ENCODE results near the gene MYL4.

MYL4 gene

GRCh38 chr17:47184681-47185080, 24.5 kb upstream of the MYL4 start:
- peaks cover 10 to 21% of the 10 kb centered on the region in 2 donors for H3K36me3 Mint-ChIP-seq
- H3K4me1 Mint-ChIP-seq, result peaks cover 17 to 44% of the 10 kb centered on the region in 2 donors
- no peaks in the 10 kb centered on the region for H3K9me3 Mint-ChIP-seq
- ATAC-seq (replicated peaks), result no peak
- no peak overlapping the region for H3K27ac Mint-ChIP-seq
- H3K27me3 Mint-ChIP-seq, result no peaks in the 10 kb centered on the region
- DNase-seq, result no peak
- H3K4me3 Mint-ChIP-seq, result no peak overlapping the region

DNA sequence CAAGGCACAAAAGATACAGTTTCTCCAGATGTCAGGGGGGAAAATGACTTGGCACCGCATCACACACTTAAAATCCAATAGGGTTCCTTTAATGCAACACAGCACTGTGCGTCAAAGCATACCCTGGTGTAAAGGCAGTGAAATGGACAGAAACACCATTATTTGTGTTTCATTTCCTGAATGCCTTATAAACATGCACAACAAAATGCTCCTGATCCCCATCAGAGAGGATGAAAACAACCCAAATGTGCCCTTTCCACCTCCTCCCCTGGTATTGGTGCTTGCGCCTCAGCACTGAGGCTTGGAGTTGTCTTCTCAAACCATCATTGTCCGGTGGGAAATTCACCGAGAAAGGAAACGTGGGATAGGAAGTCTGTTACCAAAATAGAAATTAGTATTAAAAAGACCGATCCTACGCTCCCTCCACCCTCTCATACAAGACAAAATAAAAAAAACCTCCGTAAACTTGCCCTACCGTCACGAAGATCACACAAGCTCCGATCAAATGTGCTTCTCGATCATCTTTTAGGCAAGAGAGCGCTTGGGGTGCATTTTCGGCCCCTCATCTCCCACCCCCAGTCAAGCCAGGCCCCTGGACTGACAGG, 20.8 kb upstream of the MYL4 start:
- ATAC-seq (replicated peaks) (peak in 1 of 2 donors; percentile 17), DNase-seq (no peak)
- peaks cover 0 to 1% of the 10 kb centered on the region in 2 donors for H3K9me3 Mint-ChIP-seq
- H3K27ac Mint-ChIP-seq, result peak overlapping the region; percentile 98
- H3K27me3 Mint-ChIP-seq, result no peaks in the 10 kb centered on the region
- H3K36me3 Mint-ChIP-seq, result peaks cover 6 to 9% of the 10 kb centered on the region in 2 donors
- peaks cover 18 to 44% of the 10 kb centered on the region in 2 donors for H3K4me1 Mint-ChIP-seq
- peak overlapping the region; percentile 94 to 98 for H3K4me3 Mint-ChIP-seq

DNA sequence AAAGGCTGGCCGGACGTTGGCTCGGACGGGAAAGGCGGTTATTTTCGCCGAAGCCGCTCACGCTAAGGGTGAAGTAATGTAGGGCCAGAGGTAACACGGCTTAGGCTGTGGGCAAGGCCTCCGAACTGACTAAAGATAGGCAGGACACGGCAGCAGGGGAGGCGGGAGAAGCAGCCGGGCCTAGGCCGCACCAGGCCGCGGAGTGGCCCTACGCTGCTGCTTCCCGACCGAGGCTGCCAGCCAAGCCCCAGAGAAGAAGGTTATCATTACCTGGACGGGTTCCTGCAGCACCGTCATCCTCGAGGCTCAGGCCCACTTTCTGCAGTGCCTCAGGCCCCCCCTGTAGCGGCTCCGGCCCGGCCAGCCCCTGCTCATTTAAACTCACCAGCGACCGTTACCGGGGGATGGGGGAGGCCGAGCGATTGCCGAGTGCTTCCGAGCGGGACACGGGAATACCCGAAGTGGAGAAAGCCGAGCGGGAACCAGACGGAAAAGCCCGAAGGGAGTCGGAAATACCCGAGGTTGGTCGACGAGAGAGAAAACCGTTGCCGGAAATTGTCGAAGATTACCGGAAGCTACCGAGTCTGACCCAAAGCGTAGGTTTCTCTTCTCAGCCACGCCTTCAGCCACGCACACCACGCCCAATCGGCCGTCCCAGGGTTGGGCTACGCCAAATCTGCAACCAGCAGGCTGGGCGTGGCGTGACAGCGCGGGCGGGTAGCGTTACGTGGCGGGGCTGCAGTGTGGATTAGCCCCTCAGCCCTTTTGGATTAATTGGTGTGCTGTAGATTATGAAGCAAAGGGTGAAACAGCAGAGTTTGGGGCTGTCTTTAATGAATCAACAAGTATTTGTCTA, 20.0 kb upstream of the MYL4 start, which contains the start of gene CDC27:
TSS of gene CDC27 (minus strand) at position 420 of the 856 bp plus-strand sequence. CDS start at position 297, 123 bp downstream.
- peak; percentile 99 for DNase-seq
- peak; percentile 90 to 93 for ATAC-seq (replicated peaks)
- peak within 1 kb of the TSS; percentile 94 to 98 for H3K4me3 Mint-ChIP-seq
- H3K4me1 Mint-ChIP-seq, result peaks cover 18 to 44% of the 10 kb centered on the region in 2 donors
- H3K36me3 Mint-ChIP-seq, result peaks cover 6 to 9% of the 10 kb centered on the region in 2 donors
- H3K27me3 Mint-ChIP-seq, result no peaks in the 10 kb centered on the region
- peaks cover 0 to 1% of the 10 kb centered on the region in 2 donors for H3K9me3 Mint-ChIP-seq
- peak within 1 kb of the TSS; percentile 98 for H3K27ac Mint-ChIP-seq

GRCh38 chr17:47189732-47190237, 19.4 kb upstream of the MYL4 start:
- no peak for ATAC-seq (replicated peaks)
- Mint-ChIP-seq H3K9me3 (peaks cover 0 to 1% of the 10 kb centered on the region in 2 donors), H3K36me3 (peaks cover 5 to 6% of the 10 kb centered on the region in 2 donors), H3K27ac (peak overlapping the region; percentile 98), H3K4me3 (peak overlapping the region; percentile 94 to 98), H3K4me1 (peaks cover 16 to 38% of the 10 kb centered on the region in 2 donors), H3K27me3 (no peaks in the 10 kb centered on the region)
- DNase-seq, result no peak

- ATAC-seq (replicated peaks) (no peak), DNase-seq (no peak)
- Mint-ChIP-seq H3K9me3 (peaks cover 0 to 1% of the 10 kb centered on the region in 2 donors), H3K27ac (no peak overlapping the region), H3K4me1 (peaks cover 16 to 38% of the 10 kb centered on the region in 2 donors), H3K27me3 (no peaks in the 10 kb centered on the region), H3K36me3 (peaks cover 5 to 6% of the 10 kb centered on the region in 2 donors), H3K4me3 (peak overlapping the region in 1 of 2 donors; percentile 98)
Observed at GRCh38 chr17:47190243-47190642, 18.9 kb upstream of the MYL4 start.

DNA sequence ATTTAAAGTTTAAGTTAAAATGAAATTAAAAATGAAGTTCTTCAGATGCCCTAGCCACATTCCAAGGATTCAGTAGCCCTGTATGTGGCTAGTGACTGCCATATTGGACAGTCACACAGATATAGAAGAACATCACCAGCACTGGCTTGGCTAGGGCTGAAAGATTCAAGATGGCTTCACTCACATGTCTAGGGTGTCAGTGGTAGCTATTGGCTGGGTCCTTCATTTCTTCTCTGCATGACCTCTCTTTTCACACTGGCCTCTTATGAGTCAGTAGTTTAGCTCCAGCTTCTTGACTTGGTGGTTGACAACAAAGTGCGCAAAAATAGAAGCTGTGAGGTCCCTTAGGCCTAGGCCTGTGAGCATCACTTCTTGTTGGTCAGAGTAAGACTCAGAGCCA, 18.4 kb upstream of the MYL4 start:
- no peak overlapping the region for H3K4me3 Mint-ChIP-seq
- peaks cover 16 to 37% of the 10 kb centered on the region in 2 donors for H3K4me1 Mint-ChIP-seq
- H3K27me3 Mint-ChIP-seq, result no peaks in the 10 kb centered on the region
- ATAC-seq (replicated peaks) (no peak), DNase-seq (no peak)
- no peak overlapping the region for H3K27ac Mint-ChIP-seq
- peaks cover 0 to 1% of the 10 kb centered on the region in 2 donors for H3K9me3 Mint-ChIP-seq
- peaks cover 5 to 6% of the 10 kb centered on the region in 2 donors for H3K36me3 Mint-ChIP-seq

DNA sequence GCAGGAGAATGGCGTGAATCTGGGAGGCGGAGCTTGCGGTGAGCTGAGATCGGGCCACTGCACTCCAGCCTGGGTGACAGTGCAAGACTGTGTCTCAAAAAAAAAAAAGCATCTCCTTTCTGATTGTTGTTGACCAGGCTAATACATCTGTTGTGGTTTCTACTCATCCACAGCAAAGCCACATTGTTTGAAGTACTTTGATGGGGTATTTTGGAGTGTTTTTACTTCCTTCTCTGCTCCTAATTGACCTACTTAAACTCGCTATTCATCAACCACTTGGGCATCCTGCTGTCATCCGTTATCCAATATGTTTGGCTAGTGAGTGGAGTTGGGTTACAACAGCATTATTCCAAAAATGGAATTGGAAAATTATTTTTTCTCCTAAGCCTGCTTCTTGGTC, 16.6 kb upstream of the MYL4 start:
- peak; percentile 47 to 55 for ATAC-seq (replicated peaks)
- H3K9me3 Mint-ChIP-seq, result peaks cover 0 to 1% of the 10 kb centered on the region in 2 donors
- H3K4me1 Mint-ChIP-seq, result peaks cover 10 to 26% of the 10 kb centered on the region in 2 donors
- H3K27me3 Mint-ChIP-seq, result no peaks in the 10 kb centered on the region
- peak overlapping the region; percentile 81 for H3K27ac Mint-ChIP-seq
- DNase-seq, result peak; percentile 39
- no peaks in the 10 kb centered on the region for H3K36me3 Mint-ChIP-seq
- peak overlapping the region; percentile 11 to 62 for H3K4me3 Mint-ChIP-seq

- Mint-ChIP-seq H3K4me3 (no peak overlapping the region), H3K27ac (peak overlapping the region; percentile 21)
Observed at GRCh38 chr17:47193931-47194511, 15.1 kb upstream of the MYL4 start.

GRCh38 chr17:47197821-47198220, 11.3 kb upstream of the MYL4 start:
- Mint-ChIP-seq H3K9me3 (no peaks in the 10 kb centered on the region), H3K27ac (peak overlapping the region; percentile 75), H3K36me3 (no peaks in the 10 kb centered on the region), H3K4me3 (no peak overlapping the region), H3K27me3 (no peaks in the 10 kb centered on the region), H3K4me1 (peaks cover 17 to 32% of the 10 kb centered on the region in 2 donors)
- ATAC-seq (replicated peaks) (no peak), DNase-seq (no peak)

More at GRCh38 chr17:47193931-47194511, 15.1 kb upstream of the MYL4 start:
- H3K27me3 Mint-ChIP-seq, result no peaks in the 10 kb centered on the region
- H3K9me3 Mint-ChIP-seq, result peaks cover 0 to 1% of the 10 kb centered on the region in 2 donors
- ATAC-seq (replicated peaks), result no peak
- no peak for DNase-seq
- H3K36me3 Mint-ChIP-seq, result no peaks in the 10 kb centered on the region
- peaks cover 14 to 31% of the 10 kb centered on the region in 2 donors for H3K4me1 Mint-ChIP-seq

DNA sequence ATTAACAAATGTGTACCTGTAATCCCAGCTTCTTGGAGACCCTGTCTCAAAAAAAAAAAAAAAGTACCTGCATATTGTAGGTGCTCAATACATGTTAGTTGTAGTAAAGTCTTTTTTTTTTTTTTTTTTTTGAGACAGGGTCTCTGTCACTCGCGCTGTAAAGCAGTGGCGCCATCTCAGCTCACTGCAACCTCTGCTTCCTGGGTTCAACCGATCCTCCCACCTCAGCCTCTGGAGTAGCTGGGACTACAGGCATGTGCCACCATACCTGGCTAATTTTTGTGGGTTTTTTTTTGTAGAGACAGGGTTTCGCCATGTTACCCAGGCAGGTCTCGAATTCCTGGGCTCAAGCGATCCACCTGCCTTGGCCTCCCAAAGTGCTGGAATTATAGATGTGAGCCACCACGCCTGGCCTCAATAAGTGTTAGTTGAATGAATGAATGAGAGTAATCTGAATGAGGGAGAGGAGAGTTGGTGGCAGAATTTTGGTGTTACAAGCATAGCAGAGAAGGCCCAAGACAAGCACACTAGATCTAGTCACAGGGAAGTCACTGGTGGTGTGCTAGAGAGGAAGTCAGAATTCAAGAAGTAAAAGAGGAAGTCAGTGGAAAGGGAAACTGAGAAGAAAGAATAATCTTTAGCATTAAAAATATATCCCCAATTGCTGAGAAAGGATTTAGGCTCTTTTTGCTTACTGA, 9.4 kb upstream of the MYL4 start:
- Mint-ChIP-seq H3K27ac (peak overlapping the region; percentile 94), H3K36me3 (no peaks in the 10 kb centered on the region), H3K27me3 (no peaks in the 10 kb centered on the region), H3K4me1 (peaks cover 29 to 45% of the 10 kb centered on the region in 2 donors), H3K4me3 (peak overlapping the region; percentile 58 to 69), H3K9me3 (peaks cover 0 to 2% of the 10 kb centered on the region in 2 donors)
- peak; percentile 79 to 83 for ATAC-seq (replicated peaks)
- DNase-seq, result no peak

- Mint-ChIP-seq H3K4me1 (peaks cover 34 to 50% of the 10 kb centered on the region in 2 donors), H3K27ac (peak overlapping the region; percentile 94), H3K36me3 (no peaks in the 10 kb centered on the region), H3K9me3 (peaks cover 0 to 2% of the 10 kb centered on the region in 2 donors), H3K4me3 (peak overlapping the region; percentile 58 to 69), H3K27me3 (no peaks in the 10 kb centered on the region)
- ATAC-seq (replicated peaks), result peak; percentile 39 to 51
- no peak for DNase-seq
Observed at GRCh38 chr17:47200325-47200664, 8.9 kb upstream of the MYL4 start.

DNA sequence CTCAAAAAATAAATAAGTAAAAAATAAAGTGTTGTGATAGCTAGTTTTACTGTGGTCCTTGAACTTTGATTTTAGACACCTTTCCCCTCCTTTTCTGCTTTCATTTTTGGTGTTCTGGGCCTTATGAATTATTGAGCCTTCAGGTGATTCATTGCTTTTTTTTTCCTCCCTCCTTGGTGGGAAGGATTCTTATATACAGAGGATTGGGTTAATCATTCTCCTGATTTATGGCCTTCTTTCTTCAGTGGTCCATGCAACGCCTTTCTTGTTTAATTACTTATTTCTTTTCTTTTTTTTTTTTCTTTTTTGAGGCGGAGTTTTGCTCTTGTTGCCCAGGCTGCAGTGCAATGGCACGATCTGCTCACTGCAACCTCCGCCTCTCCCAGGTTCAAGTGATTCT, 8.0 kb upstream of the MYL4 start:
- no peak overlapping the region for H3K4me3 Mint-ChIP-seq
- peaks cover 38 to 59% of the 10 kb centered on the region in 2 donors for H3K4me1 Mint-ChIP-seq
- peak overlapping the region; percentile 63 for H3K27ac Mint-ChIP-seq
- DNase-seq (no peak), ATAC-seq (replicated peaks) (no peak)
- H3K9me3 Mint-ChIP-seq, result peaks cover 0 to 2% of the 10 kb centered on the region in 2 donors
- no peaks in the 10 kb centered on the region for H3K36me3 Mint-ChIP-seq
- no peaks in the 10 kb centered on the region for H3K27me3 Mint-ChIP-seq

DNA sequence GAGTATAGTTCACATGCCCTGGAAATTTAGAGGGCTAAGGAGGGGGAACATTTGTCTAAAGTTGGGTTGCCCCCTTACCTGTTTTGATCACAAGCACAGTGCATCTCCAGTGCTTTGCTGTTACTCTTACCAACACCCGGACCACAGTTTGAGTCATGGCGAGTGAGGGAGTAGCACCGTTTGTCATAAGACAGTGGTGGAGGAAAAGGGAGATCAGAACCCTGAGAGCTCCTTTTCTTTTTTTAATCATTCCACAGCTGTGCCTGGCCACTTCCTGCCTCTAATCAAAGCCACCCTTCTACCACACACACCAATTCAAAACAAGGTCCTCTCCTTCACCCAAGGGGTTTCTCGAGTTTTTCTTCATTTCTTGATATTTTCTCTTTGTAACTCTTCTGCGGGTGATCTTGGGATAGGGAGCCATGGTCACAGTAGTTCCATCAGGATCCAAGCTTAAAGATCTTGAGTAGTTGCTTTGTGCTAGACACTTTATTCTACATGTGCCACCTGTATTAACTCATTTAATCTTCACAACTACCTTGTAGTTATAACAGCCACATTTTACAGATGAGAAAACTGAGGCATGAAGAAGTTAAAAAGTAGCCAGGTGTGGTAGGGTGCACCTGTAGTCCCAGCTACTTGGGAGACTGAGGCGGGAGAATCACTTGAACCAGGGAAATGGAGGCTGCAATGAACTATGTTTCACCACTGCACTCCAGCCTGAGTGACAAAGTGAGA, 5.0 kb upstream of the MYL4 start:
- no peak for DNase-seq
- peak; percentile 15 to 26 for ATAC-seq (replicated peaks)
- Mint-ChIP-seq H3K36me3 (no peaks in the 10 kb centered on the region), H3K9me3 (peaks cover 0 to 2% of the 10 kb centered on the region in 2 donors), H3K27ac (peak overlapping the region; percentile 77), H3K4me3 (peak overlapping the region; percentile 63 to 67), H3K27me3 (no peaks in the 10 kb centered on the region), H3K4me1 (peaks cover 58 to 82% of the 10 kb centered on the region in 2 donors)

Data from stimulated activated naive B cell treated with anti-CD40 and anti-IgM and Interleukin-4, amounts not matched to agents 10 μg/mL and 1 μg/mL and 100 μg/mL, for 72 hours (primary cell).